Stimulated activated CD4-positive, alpha-beta T cell treated with anti-CD3 and anti-CD28 coated beads, Interleukin-2, amount 100 ng/mL, for 48 hours (primary cell): ENCODE data around the gene MCC.
A peak's percentile ranks its signal among the peaks of the same experiment; 100 is the strongest.

Experiments used
- DNase-seq, 2 donors: peaks; one replicate each; pipeline ENCODE4 v3.0.0-alpha.2; 2020

Gene MCC

GRCh38 chr5:113003763-113004162, 484.5 kb downstream of the MCC start:
- DNase-seq: no peak

- DNase-seq: no peak
These were observed 485.8 kb downstream of the MCC start for GRCh38 chr5:113002423-113002822.

GRCh38 chr5:113000466-113000865, 487.8 kb downstream of the MCC start:
- no peak for DNase-seq

GRCh38 chr5:112998296-112998695, 490.0 kb downstream of the MCC start:
- DNase-seq: no peak

GRCh38 chr5:112996830-112997374, 491.4 kb downstream of the MCC start:
- no peak for DNase-seq

GRCh38 chr5:112995764-112996618, 492.3 kb downstream of the MCC start:
- DNase-seq: peak; percentile 77 to 82

GRCh38 chr5:112986224-112986623, 502.0 kb downstream of the MCC start:
- no peak for DNase-seq

GRCh38 chr5:112983363-112983762, 504.9 kb downstream of the MCC start:
- DNase-seq: no peak

GRCh38 chr5:112979723-112980122, 508.5 kb downstream of the MCC start:
- no peak for DNase-seq

GRCh38 chr5:112978836-112979235, 509.4 kb downstream of the MCC start:
- DNase-seq: no peak

GRCh38 chr5:112977440-112977861, 510.8 kb downstream of the MCC start:
- no peak for DNase-seq

GRCh38 chr5:112976432-112977309, 511.6 kb downstream of the MCC start, which contains the start of gene DCP2:
Gene DCP2 (plus strand): TSS chr5:112976798. CDS start chr5:112976934, 136 bp downstream.
- DNase-seq: peak; percentile 85 to 86

- no peak for DNase-seq
These were observed 512.4 kb downstream of the MCC start for GRCh38 chr5:112975721-112976431.

GRCh38 chr5:112974901-112975300, 513.4 kb downstream of the MCC start:
- DNase-seq: no peak

GRCh38 chr5:112973904-112974303, 514.3 kb downstream of the MCC start:
- DNase-seq: no peak

- no peak for DNase-seq
These were observed 515.2 kb downstream of the MCC start for GRCh38 chr5:112973036-112973435.
